Stimulated activated CD8-positive, alpha-beta memory T cell treated with anti-CD3 and anti-CD28 coated beads, Interleukin-7, amount 100 ng/mL, for 48 hours (primary cell): ENCODE measurements around the gene ARIH2.

Source experiments
- DNase-seq, 2 donors: peaks; one replicate each; pipeline ENCODE4 v3.0.0-alpha.2; 2020; ENCODE audit warnings: low read depth in 1 of 2; ENCODE audit errors: extremely low read depth in 1 of 2

The ARIH2 gene

DNA sequence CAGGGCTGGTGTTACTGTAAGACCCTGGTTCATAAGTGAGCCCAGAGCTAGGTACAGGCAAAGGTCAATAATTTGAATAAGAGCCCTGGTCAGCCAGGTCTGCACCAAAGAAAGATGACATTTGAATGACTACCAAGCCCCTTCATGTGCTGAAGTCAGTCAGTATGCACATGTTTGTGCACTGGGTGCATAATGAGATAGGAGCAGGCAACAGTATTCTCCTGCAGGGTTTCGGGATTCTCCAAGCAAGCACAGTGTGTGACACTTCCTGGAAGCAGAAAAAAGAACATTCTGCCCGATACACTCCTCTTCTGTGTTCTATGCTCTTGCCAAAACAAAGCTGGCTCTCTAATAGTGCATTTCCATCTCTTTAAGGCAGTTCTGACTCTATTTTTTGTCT lies 116.0 kb downstream of the ARIH2 start:
- no peak for DNase-seq

DNA sequence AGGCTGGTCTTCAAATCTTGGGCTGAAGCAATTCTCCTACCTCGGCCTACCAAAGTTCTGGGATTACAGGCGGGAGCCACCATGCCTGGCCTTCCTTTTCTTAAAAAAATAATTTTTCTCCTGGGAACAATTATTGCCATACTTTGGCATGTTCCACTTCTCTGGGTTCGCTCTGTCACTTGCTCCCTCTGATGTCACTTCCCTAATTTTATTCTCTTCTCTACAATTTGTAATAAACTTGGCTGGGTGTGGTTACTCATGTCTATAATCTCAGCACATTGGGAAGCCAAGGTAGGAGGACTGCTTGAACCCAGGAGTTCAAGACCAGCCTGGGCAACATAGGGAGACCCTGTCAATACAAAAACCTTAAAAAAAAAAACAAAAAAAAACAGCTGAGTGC lies 116.6 kb downstream of the ARIH2 start:
- no peak for DNase-seq
